AG10803 (cell line): Measurements from ENCODE around the gene PCDHGC4.

Source experiments
- DNase-seq: peaks from one replicate; pipeline ENCODE4 v3.0.0; 2010; ENCODE audit warnings: low read depth
- H3K4me3 ChIP-seq: 2 replicates; pipeline ENCODE4 v1.5.1; 2011; ENCODE audit warnings: mild to moderate bottlenecking, low read length, control low read depth
- TF ChIP-seq, protein P1 (sequence below): conservative IDR thresholded peaks from 2 replicates; pipeline ENCODE4 v1.5.1; 2011; ENCODE audit warnings: mild to moderate bottlenecking, low read length, control low read depth, inconsistent platforms

PCDHGC4 gene

GRCh38 chr5:141508798-141509611 is 24.2 kb downstream of the PCDHGC4 start:
- H3K4me3 ChIP-seq, result peak overlapping the region; percentile 52
- TF ChIP-seq, protein P1, sequence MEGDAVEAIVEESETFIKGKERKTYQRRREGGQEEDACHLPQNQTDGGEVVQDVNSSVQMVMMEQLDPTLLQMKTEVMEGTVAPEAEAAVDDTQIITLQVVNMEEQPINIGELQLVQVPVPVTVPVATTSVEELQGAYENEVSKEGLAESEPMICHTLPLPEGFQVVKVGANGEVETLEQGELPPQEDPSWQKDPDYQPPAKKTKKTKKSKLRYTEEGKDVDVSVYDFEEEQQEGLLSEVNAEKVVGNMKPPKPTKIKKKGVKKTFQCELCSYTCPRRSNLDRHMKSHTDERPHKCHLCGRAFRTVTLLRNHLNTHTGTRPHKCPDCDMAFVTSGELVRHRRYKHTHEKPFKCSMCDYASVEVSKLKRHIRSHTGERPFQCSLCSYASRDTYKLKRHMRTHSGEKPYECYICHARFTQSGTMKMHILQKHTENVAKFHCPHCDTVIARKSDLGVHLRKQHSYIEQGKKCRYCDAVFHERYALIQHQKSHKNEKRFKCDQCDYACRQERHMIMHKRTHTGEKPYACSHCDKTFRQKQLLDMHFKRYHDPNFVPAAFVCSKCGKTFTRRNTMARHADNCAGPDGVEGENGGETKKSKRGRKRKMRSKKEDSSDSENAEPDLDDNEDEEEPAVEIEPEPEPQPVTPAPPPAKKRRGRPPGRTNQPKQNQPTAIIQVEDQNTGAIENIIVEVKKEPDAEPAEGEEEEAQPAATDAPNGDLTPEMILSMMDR, result no peak
- DNase-seq, result peak; percentile 97

DNA sequence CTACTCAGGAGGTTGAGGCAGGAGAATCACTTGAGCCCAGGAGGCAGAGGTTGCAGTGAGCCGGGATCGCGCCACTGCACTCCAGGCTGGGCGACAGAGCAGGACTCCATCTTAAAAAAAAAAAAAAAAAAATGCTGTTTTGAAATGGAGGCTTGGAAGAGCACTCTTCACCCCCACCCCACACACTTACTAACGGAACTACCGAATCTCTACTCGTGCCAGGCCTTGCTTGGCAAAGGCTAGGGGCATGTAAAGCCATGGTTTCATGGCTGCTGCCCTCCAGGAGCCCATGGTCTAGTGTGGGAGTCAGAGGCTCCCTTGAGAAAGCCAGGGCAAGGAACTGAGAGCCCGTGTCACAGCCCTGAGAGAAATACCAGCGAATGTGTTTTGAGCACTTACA is 25.3 kb downstream of the PCDHGC4 start:
- H3K4me3 ChIP-seq, result no peak overlapping the region
- DNase-seq, result no peak
- TF ChIP-seq, protein P1, result no peak

- TF ChIP-seq, protein P1, result no peak
- no peak for DNase-seq
- H3K4me3 ChIP-seq, result no peak overlapping the region
Measured at GRCh38 chr5:141510850-141511601, 26.2 kb downstream of the PCDHGC4 start.

DNA sequence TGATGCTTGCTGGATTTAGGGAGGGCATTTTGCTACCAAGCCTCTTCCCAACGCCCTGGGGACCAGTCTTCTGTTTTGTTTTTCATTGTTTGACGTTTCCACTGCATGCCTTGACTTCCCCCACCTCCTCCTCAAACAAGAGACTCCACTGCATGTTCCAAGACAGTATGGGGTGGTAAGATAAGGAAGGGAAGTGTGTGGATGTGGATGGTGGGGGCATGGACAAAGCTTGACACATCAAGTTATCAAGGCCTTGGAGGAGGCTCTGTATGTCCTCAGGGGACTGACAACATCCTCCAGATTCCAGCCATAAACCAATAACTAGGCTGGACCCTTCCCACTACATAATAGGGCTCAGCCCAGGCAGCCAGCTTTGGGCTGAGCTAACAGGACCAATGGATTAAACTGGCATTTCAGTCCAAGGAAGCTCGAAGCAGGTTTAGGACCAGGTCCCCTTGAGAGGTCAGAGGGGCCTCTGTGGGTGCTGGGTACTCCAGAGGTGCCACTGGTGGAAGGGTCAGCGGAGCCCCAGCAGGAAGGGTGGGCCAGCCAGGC is 27.0 kb downstream of the PCDHGC4 start:
- DNase-seq, result no peak
- H3K4me3 ChIP-seq, result no peak overlapping the region
- TF ChIP-seq, protein P1, result no peak

- TF ChIP-seq, protein P1, result peak; percentile 85
- peak; percentile 65 for DNase-seq
- peak overlapping the region; percentile 47 for H3K4me3 ChIP-seq
Measured at GRCh38 chr5:141512390-141512910, 27.6 kb downstream of the PCDHGC4 start.

DNA sequence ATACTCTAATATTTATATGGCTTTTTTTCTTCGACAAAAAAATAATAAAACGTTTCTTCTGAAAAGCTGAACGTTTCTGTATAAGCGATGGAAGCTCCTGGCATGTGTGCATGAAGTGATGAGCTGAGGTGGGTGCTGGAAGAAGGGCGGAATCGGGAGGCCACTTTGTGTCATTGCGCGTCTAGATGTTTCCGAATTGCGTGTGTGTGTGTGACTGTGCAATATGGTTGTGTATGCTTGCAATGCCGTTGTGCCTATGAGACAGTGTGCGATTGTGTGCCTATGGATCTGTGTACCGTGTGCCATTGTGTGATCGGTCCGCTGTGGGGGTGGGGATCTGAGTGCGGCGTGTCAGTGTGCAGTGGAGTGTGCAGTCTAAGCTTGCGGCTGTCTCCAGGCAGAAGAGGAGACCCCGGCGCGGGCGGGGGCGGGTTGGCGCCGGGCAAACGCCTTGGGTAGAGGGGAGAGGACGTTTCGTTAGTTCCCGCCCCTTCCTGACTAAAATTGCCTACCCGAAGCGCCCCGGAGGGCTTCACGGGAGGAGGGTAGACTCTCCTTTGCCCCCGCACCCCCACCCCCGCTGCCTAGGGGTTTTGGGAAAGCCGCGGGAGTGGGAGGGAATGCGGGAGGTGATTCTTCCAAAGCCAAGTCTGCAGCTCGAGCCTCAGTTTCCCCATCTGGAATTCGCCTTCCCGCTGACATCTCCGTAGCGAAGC is 28.2 kb downstream of the PCDHGC4 start:
- peak; percentile 55 for DNase-seq
- peak overlapping the region; percentile 47 for H3K4me3 ChIP-seq
- TF ChIP-seq, protein P1, result no peak
